ENCODE data around the gene RIPK4.

RIPK4 gene

GRCh38 chr21:41736423-41736822, 30.4 kb downstream of the RIPK4 start:
- H3K36me3 ChIP-seq (ENCODE audit: control insufficient read depth, insufficient read depth, low read length) = peaks cover 6% of the 10 kb centered on the region
- no peak for DNase-seq

DNA sequence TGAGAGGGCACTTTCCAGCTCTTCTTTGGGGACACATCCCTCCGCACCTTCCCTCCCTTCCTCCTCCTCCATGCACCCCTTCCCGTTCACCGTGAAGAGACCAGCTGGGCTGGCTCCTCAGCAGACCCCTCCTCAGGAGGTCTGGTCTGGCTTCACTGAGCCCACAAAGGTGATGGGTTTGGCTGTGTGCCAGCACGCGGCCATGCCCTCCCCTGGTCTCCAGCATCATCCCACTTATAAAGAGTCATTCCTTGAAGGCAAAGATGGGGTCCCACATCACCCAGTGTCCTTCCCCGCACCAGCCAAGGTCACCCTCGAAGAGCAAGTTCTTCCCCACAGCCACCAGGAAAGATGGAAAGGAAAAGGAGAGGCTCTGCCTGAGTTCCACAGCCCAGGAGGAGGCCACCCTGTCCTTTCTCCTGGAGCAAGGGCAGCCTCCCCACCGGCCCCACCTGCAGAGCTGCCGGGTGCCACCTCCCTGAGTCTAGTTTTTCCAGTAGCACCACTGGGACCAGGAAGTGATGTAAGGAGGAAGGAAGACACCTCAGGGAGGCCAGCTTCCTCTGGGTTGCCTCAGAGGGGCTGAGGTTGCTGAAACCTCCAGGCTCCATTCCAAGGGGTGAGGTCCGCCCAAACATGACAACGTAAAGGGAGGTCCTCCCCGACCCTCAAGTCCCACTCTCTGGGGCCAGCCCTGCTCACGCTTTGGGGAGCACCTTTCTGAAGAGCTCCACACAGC, 32.7 kb downstream of the RIPK4 start:
- no peak overlapping the region for H3K27ac ChIP-seq (ENCODE audit: low read depth, low read length)
- H2BK120ac ChIP-seq (ENCODE audit: low read depth, low read length) = no peak overlapping the region
- H4K5ac ChIP-seq (ENCODE audit: low read length) = no peak overlapping the region
- H3K23ac ChIP-seq (ENCODE audit: low read length) = no peak overlapping the region
- no peak overlapping the region for H3K56ac ChIP-seq (ENCODE audit: low read length)
- H2BK5ac ChIP-seq (ENCODE audit: low read length) = no peak overlapping the region
- no peak overlapping the region for H2BK15ac ChIP-seq (replicated peaks; ENCODE audit: low read depth)
- H4K8ac ChIP-seq (ENCODE audit: low read depth, low read length) = no peak overlapping the region
- no peaks in the 10 kb centered on the region for H3K4me1 ChIP-seq (ENCODE audit: control insufficient read depth, low read depth, low read length)
- H3K79me1 ChIP-seq (ENCODE audit: low read length) = no peaks in the 10 kb centered on the region
- WGBS (ENCODE audit: extremely low coverage, insufficient coverage, low lambda C conversion rate) = no CpG with 5 or more reads among the region's 13 CpGs
- no peaks in the 10 kb centered on the region for H3K79me2 ChIP-seq (ENCODE audit: control insufficient read depth, insufficient read depth, low read length)
- H3K4me3 ChIP-seq (ENCODE audit: low read length) = no peak overlapping the region
- H2AK5ac ChIP-seq (ENCODE audit: low read length) = no peak overlapping the region
- DNase-seq = no peak
- no peak overlapping the region for H3K4ac ChIP-seq (ENCODE audit: low read depth, low read length)
- H3K27me3 ChIP-seq (ENCODE audit: insufficient read depth, low read length, poor library complexity) = no peaks in the 10 kb centered on the region
- H3K4me2 ChIP-seq (ENCODE audit: low read length) = no peak overlapping the region
- H3K9ac ChIP-seq (ENCODE audit: low read length) = no peak overlapping the region
- H3K36me3 ChIP-seq (ENCODE audit: control insufficient read depth, insufficient read depth, low read length) = no peaks in the 10 kb centered on the region
- H3K18ac ChIP-seq (ENCODE audit: low read length) = no peak overlapping the region

More at GRCh38 chr21:41736423-41736822, 30.4 kb downstream of the RIPK4 start:
- H3K56ac ChIP-seq (ENCODE audit: low read length) = no peak overlapping the region
- no peaks in the 10 kb centered on the region for H3K79me2 ChIP-seq (ENCODE audit: control insufficient read depth, insufficient read depth, low read length)
- H3K18ac ChIP-seq (ENCODE audit: low read length) = no peak overlapping the region
- WGBS (ENCODE audit: extremely low coverage, insufficient coverage, low lambda C conversion rate) = no CpG with 5 or more reads among the region's 2 CpGs
- no peak overlapping the region for H2BK15ac ChIP-seq (replicated peaks; ENCODE audit: low read depth)
- no peak overlapping the region for H3K4ac ChIP-seq (ENCODE audit: low read depth, low read length)
- no peak overlapping the region for H3K4me2 ChIP-seq (ENCODE audit: low read length)
- no peak overlapping the region for H3K27ac ChIP-seq (ENCODE audit: low read depth, low read length)
- no peak overlapping the region for H2BK5ac ChIP-seq (ENCODE audit: low read length)
- H2AK5ac ChIP-seq (ENCODE audit: low read length) = no peak overlapping the region
- H4K5ac ChIP-seq (ENCODE audit: low read length) = no peak overlapping the region
- no peak overlapping the region for H3K9ac ChIP-seq (ENCODE audit: low read length)
- H3K27me3 ChIP-seq (ENCODE audit: insufficient read depth, low read length, poor library complexity) = no peaks in the 10 kb centered on the region
- no peaks in the 10 kb centered on the region for H3K4me1 ChIP-seq (ENCODE audit: control insufficient read depth, low read depth, low read length)
- H4K8ac ChIP-seq (ENCODE audit: low read depth, low read length) = no peak overlapping the region
- no peak overlapping the region for H2BK120ac ChIP-seq (ENCODE audit: low read depth, low read length)
- H3K4me3 ChIP-seq (ENCODE audit: low read length) = no peak overlapping the region
- H3K23ac ChIP-seq (ENCODE audit: low read length) = no peak overlapping the region
- no peaks in the 10 kb centered on the region for H3K79me1 ChIP-seq (ENCODE audit: low read length)

GRCh38 chr21:41731081-41731480, 35.8 kb downstream of the RIPK4 start:
- Histone ChIP-seq H2BK15ac (replicated peaks; ENCODE audit: low read depth) (no peak overlapping the region), H3K27ac (ENCODE audit: low read depth, low read length) (no peak overlapping the region), H3K56ac (ENCODE audit: low read length) (no peak overlapping the region), H3K23ac (ENCODE audit: low read length) (no peak overlapping the region), H4K5ac (ENCODE audit: low read length) (no peak overlapping the region), H3K79me1 (ENCODE audit: low read length) (no peaks in the 10 kb centered on the region), H3K9ac (ENCODE audit: low read length) (no peak overlapping the region), H2BK5ac (ENCODE audit: low read length) (no peak overlapping the region), H3K4me2 (ENCODE audit: low read length) (no peak overlapping the region), H3K27me3 (ENCODE audit: insufficient read depth, low read length, poor library complexity) (no peaks in the 10 kb centered on the region), H2AK5ac (ENCODE audit: low read length) (no peak overlapping the region), H3K4me3 (ENCODE audit: low read length) (no peak overlapping the region), H3K79me2 (ENCODE audit: control insufficient read depth, insufficient read depth, low read length) (no peaks in the 10 kb centered on the region), H4K8ac (ENCODE audit: low read depth, low read length) (no peak overlapping the region), H3K18ac (ENCODE audit: low read length) (no peak overlapping the region), H3K4ac (ENCODE audit: low read depth, low read length) (no peak overlapping the region), H3K4me1 (ENCODE audit: control insufficient read depth, low read depth, low read length) (no peaks in the 10 kb centered on the region), H3K36me3 (ENCODE audit: control insufficient read depth, insufficient read depth, low read length) (no peaks in the 10 kb centered on the region), H2BK120ac (ENCODE audit: low read depth, low read length) (no peak overlapping the region)
- no peak for DNase-seq
- no CpG with 5 or more reads among the region's 2 CpGs for WGBS (ENCODE audit: extremely low coverage, insufficient coverage, low lambda C conversion rate)

GRCh38 chr21:41730367-41730765, 36.5 kb downstream of the RIPK4 start:
- no peaks in the 10 kb centered on the region for H3K4me1 ChIP-seq (ENCODE audit: control insufficient read depth, low read depth, low read length)
- H3K56ac ChIP-seq (ENCODE audit: low read length) = no peak overlapping the region
- no peaks in the 10 kb centered on the region for H3K79me2 ChIP-seq (ENCODE audit: control insufficient read depth, insufficient read depth, low read length)
- H3K4me3 ChIP-seq (ENCODE audit: low read length) = no peak overlapping the region
- no peak overlapping the region for H2BK15ac ChIP-seq (replicated peaks; ENCODE audit: low read depth)
- H3K27me3 ChIP-seq (ENCODE audit: insufficient read depth, low read length, poor library complexity) = no peaks in the 10 kb centered on the region
- no peak overlapping the region for H3K23ac ChIP-seq (ENCODE audit: low read length)
- H4K5ac ChIP-seq (ENCODE audit: low read length) = no peak overlapping the region
- no peak overlapping the region for H2BK120ac ChIP-seq (ENCODE audit: low read depth, low read length)
- H3K36me3 ChIP-seq (ENCODE audit: control insufficient read depth, insufficient read depth, low read length) = no peaks in the 10 kb centered on the region
- DNase-seq = no peak
- H3K27ac ChIP-seq (ENCODE audit: low read depth, low read length) = no peak overlapping the region
- H2AK5ac ChIP-seq (ENCODE audit: low read length) = no peak overlapping the region
- H3K18ac ChIP-seq (ENCODE audit: low read length) = no peak overlapping the region
- H3K4me2 ChIP-seq (ENCODE audit: low read length) = no peak overlapping the region
- no peak overlapping the region for H3K4ac ChIP-seq (ENCODE audit: low read depth, low read length)
- WGBS (ENCODE audit: extremely low coverage, insufficient coverage, low lambda C conversion rate) = no CpG with 5 or more reads among the region's 6 CpGs
- no peaks in the 10 kb centered on the region for H3K79me1 ChIP-seq (ENCODE audit: low read length)
- no peak overlapping the region for H3K9ac ChIP-seq (ENCODE audit: low read length)
- no peak overlapping the region for H4K8ac ChIP-seq (ENCODE audit: low read depth, low read length)
- no peak overlapping the region for H2BK5ac ChIP-seq (ENCODE audit: low read length)

- no peak overlapping the region for H4K8ac ChIP-seq (ENCODE audit: low read depth, low read length)
- H3K4ac ChIP-seq (ENCODE audit: low read depth, low read length) = no peak overlapping the region
- H3K27ac ChIP-seq (ENCODE audit: low read depth, low read length) = no peak overlapping the region
- no peak overlapping the region for H3K4me2 ChIP-seq (ENCODE audit: low read length)
- H3K4me3 ChIP-seq (ENCODE audit: low read length) = no peak overlapping the region
- H3K4me1 ChIP-seq (ENCODE audit: control insufficient read depth, low read depth, low read length) = no peaks in the 10 kb centered on the region
- H4K5ac ChIP-seq (ENCODE audit: low read length) = no peak overlapping the region
- H3K23ac ChIP-seq (ENCODE audit: low read length) = no peak overlapping the region
- H3K18ac ChIP-seq (ENCODE audit: low read length) = no peak overlapping the region
- WGBS (ENCODE audit: extremely low coverage, insufficient coverage, low lambda C conversion rate) = no CpG with 5 or more reads among the region's 17 CpGs
- H3K9ac ChIP-seq (ENCODE audit: low read length) = no peak overlapping the region
- no peak overlapping the region for H2AK5ac ChIP-seq (ENCODE audit: low read length)
- no peaks in the 10 kb centered on the region for H3K27me3 ChIP-seq (ENCODE audit: insufficient read depth, low read length, poor library complexity)
- H3K36me3 ChIP-seq (ENCODE audit: control insufficient read depth, insufficient read depth, low read length) = no peaks in the 10 kb centered on the region
- H2BK5ac ChIP-seq (ENCODE audit: low read length) = no peak overlapping the region
- H2BK15ac ChIP-seq (replicated peaks; ENCODE audit: low read depth) = no peak overlapping the region
- H3K56ac ChIP-seq (ENCODE audit: low read length) = no peak overlapping the region
- no peaks in the 10 kb centered on the region for H3K79me2 ChIP-seq (ENCODE audit: control insufficient read depth, insufficient read depth, low read length)
- H2BK120ac ChIP-seq (ENCODE audit: low read depth, low read length) = no peak overlapping the region
- no peak for DNase-seq
- no peaks in the 10 kb centered on the region for H3K79me1 ChIP-seq (ENCODE audit: low read length)
Measured at GRCh38 chr21:41729701-41730366, 37.0 kb downstream of the RIPK4 start.
